ENCODE results near the gene SGK2. TPM values are rescaled to one million over a fixed set of nuclear protein-coding genes. Genes with fewer than 3 reads are reported as not detected.
A peak's percentile ranks its signal among the peaks of the same experiment; 100 is the strongest.

SGK2 gene
- 0.56 and 0.61 TPM in 2 replicates for polyA plus RNA-seq (2013)

DNA sequence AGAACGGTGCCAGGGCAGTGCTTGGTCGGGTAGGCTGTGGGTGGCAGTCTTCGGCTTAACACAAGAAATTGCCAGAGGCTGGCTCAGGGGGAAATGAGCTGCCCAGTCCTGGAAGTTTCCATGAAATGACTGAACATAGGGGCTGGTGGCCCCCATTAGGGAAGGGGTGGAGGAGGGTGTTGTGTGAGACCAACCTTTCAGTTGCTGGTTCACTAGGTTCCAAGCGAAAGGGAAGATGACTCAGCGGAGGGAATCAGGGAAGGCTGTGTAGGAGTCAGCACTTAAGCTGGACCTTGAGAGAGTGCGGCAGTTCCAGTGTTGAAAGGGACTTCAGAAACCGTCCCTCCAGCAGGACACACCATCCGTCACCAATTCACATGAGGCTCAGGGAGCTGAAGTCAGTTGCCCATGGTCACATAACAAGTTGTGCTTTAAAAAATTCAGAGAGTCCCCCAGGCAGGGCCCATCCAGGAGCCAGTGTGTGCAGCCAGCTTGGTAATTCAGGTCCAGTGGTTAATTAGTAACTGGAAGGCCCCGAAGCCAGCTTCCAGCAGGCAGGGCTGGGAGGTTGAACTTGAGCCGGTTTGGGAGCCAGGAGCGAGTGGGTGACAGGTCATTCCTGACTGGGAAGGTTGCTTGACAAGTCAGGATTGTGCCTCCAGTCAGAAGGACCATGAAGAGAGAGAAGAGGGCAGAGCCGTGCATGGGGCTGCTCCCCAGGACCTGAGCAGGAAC, at the start of gene SGK2:
SGK2 (plus strand) TSS at position 616 of the 735 bp plus-strand sequence. CDS start 7,469 bp downstream, outside the sequence.
- Histone ChIP-seq H2AK5ac (ENCODE audit: low read length) (no peak within 1 kb of the TSS), H3K36me3 (ENCODE audit: control insufficient read depth in 1 of 2, insufficient read depth in 2 of 2, low read length in 2 of 2) (no peaks in the 10 kb centered on the region), H3K79me2 (ENCODE audit: control insufficient read depth, insufficient read depth, low read length, poor library complexity) (no peaks in the 10 kb centered on the region), H2BK120ac (ENCODE audit: insufficient read depth, low read length, poor library complexity) (no peak within 1 kb of the TSS), H2AFZ (ENCODE audit: insufficient read depth, low read length, poor library complexity) (no peak within 1 kb of the TSS), H4K91ac (ENCODE audit: low read depth, low read length) (no peak within 1 kb of the TSS), H3K9me3 (ENCODE audit: insufficient read depth, low read depth, low read length) (peaks cover 1% of the 10 kb centered on the region), H2BK5ac (ENCODE audit: low read depth, low read length, poor library complexity) (no peak within 1 kb of the TSS), H3K79me1 (ENCODE audit: low read length) (peaks cover 2% of the 10 kb centered on the region), H2BK12ac (ENCODE audit: low read length) (no peak within 1 kb of the TSS), H3K4me3 (ENCODE audit: low read depth, low read length) (no peak within 1 kb of the TSS), H3K4me2 (ENCODE audit: low read length) (no peak within 1 kb of the TSS), H4K12ac (ENCODE audit: low read depth, low read length) (no peak within 1 kb of the TSS), H4K8ac (ENCODE audit: low read depth, low read length) (peak within 1 kb of the TSS; percentile 30), H3K18ac (ENCODE audit: low read length) (no peak within 1 kb of the TSS), H3K9ac (ENCODE audit: low read length) (no peak within 1 kb of the TSS), H3K4me1 (ENCODE audit: control insufficient read depth in 1 of 2, insufficient read depth in 2 of 2, low read length in 2 of 2) (peaks cover 8 to 12% of the 10 kb centered on the region in 2 experiments), H3K4ac (ENCODE audit: low read depth, low read length) (no peak within 1 kb of the TSS), H3K23ac (ENCODE audit: low read length) (no peak within 1 kb of the TSS), H3K27ac (ENCODE audit: low read depth, low read length) (no peak within 1 kb of the TSS), H3K14ac (ENCODE audit: low read length) (no peak within 1 kb of the TSS), H3K27me3 (ENCODE audit: insufficient read depth, low read length) (no peaks in the 10 kb centered on the region)
- WGBS (ENCODE audit: extremely low coverage, insufficient coverage, insufficient read length): no CpG with 5 or more reads among the region's 12 CpGs
- peak; percentile 60 to 64 for DNase-seq

DNA sequence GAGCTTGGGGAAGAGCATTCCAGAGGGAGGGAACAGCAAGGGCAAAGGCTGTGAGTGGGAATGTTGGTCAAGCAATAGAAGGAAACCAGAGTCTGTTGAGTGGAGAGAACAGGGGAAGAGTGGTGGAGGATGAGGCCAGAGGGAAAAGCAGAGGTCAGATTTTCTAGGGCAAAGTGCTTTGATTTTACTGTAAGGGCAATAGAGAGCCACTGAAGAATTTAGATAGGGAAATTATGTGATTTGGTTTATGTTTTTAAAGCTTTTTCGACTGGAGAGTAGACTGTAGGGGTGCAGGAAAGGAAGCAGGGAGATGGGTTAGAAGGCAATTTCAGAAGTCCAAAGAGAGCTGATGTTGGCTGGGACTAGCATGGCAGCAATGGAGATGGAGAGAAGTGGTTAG, 46.9 kb upstream of the SGK2 start:
- H3K18ac ChIP-seq (ENCODE audit: low read length): no peak overlapping the region
- no peaks in the 10 kb centered on the region for H3K79me1 ChIP-seq (ENCODE audit: low read length)
- peaks cover 3% of the 10 kb centered on the region for H3K27me3 ChIP-seq (ENCODE audit: insufficient read depth, low read length)
- no peaks in the 10 kb centered on the region for H3K36me3 ChIP-seq (ENCODE audit: control insufficient read depth in 1 of 2, insufficient read depth in 2 of 2, low read length in 2 of 2)
- H2AFZ ChIP-seq (ENCODE audit: insufficient read depth, low read length, poor library complexity): no peak overlapping the region
- no peaks in the 10 kb centered on the region for H3K79me2 ChIP-seq (ENCODE audit: control insufficient read depth, insufficient read depth, low read length, poor library complexity)
- no peak overlapping the region for H3K4me2 ChIP-seq (ENCODE audit: low read length)
- H2BK12ac ChIP-seq (ENCODE audit: low read length): no peak overlapping the region
- no peak overlapping the region for H3K23ac ChIP-seq (ENCODE audit: low read length)
- H3K9ac ChIP-seq (ENCODE audit: low read length): no peak overlapping the region
- no peak overlapping the region for H4K12ac ChIP-seq (ENCODE audit: low read depth, low read length)
- H3K9me3 ChIP-seq (ENCODE audit: insufficient read depth, low read depth, low read length): no peaks in the 10 kb centered on the region
- H3K4ac ChIP-seq (ENCODE audit: low read depth, low read length): no peak overlapping the region
- no peak overlapping the region for H2BK120ac ChIP-seq (ENCODE audit: insufficient read depth, low read length, poor library complexity)
- H3K14ac ChIP-seq (ENCODE audit: low read length): no peak overlapping the region
- 100% methylated on average over 1 of the region's 1 CpG for WGBS (ENCODE audit: extremely low coverage, insufficient coverage, insufficient read length)
- no peak overlapping the region for H3K4me3 ChIP-seq (ENCODE audit: low read depth, low read length)
- no peak overlapping the region for H3K27ac ChIP-seq (ENCODE audit: low read depth, low read length)
- no peak overlapping the region for H2AK5ac ChIP-seq (ENCODE audit: low read length)
- peaks cover 0 to 13% of the 10 kb centered on the region in 2 experiments for H3K4me1 ChIP-seq (ENCODE audit: control insufficient read depth in 1 of 2, insufficient read depth in 2 of 2, low read length in 2 of 2)
- no peak for DNase-seq
- no peak overlapping the region for H4K91ac ChIP-seq (ENCODE audit: low read depth, low read length)
- no peak overlapping the region for H2BK5ac ChIP-seq (ENCODE audit: low read depth, low read length, poor library complexity)
- H4K8ac ChIP-seq (ENCODE audit: low read depth, low read length): no peak overlapping the region

DNA sequence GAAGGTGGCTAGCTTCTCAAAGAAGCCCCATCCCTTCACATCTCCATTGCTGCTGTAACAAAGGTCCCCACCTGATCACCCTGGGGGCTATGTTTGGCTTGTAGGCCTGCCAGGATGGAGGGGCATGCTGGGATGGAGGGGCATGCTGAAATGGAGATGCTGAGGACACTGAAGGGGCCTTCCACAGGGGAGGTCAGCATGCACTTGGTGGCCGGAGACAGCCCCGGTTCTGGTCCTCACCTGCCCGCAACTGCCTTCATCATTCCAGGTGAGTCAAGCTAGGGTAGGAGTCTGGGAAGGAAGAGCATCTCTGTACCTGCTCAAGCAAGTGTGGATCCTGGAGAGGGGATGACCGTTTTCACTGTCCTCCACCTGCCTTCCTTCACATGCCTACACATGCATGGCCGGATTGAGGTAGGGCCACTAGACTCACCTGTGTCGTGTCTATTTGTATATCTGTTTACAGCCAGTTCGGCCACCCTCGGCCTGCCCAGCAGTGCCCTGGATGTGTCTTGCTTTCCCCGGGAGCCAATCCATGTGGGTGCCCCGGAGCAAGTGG, 45.4 kb upstream of the SGK2 start:
- no CpG with 5 or more reads among the region's 10 CpGs for WGBS (ENCODE audit: extremely low coverage, insufficient coverage, insufficient read length)
- no peaks in the 10 kb centered on the region for H3K27me3 ChIP-seq (ENCODE audit: insufficient read depth, low read length)
- H3K18ac ChIP-seq (ENCODE audit: low read length): no peak overlapping the region
- H4K12ac ChIP-seq (ENCODE audit: low read depth, low read length): no peak overlapping the region
- no peak overlapping the region for H2BK12ac ChIP-seq (ENCODE audit: low read length)
- H3K9me3 ChIP-seq (ENCODE audit: insufficient read depth, low read depth, low read length): no peaks in the 10 kb centered on the region
- H2BK120ac ChIP-seq (ENCODE audit: insufficient read depth, low read length, poor library complexity): no peak overlapping the region
- H4K91ac ChIP-seq (ENCODE audit: low read depth, low read length): no peak overlapping the region
- H4K8ac ChIP-seq (ENCODE audit: low read depth, low read length): no peak overlapping the region
- H3K23ac ChIP-seq (ENCODE audit: low read length): no peak overlapping the region
- no peaks in the 10 kb centered on the region for H3K36me3 ChIP-seq (ENCODE audit: control insufficient read depth in 1 of 2, insufficient read depth in 2 of 2, low read length in 2 of 2)
- no peak overlapping the region for H3K14ac ChIP-seq (ENCODE audit: low read length)
- no peak overlapping the region for H2AK5ac ChIP-seq (ENCODE audit: low read length)
- H3K4me2 ChIP-seq (ENCODE audit: low read length): peak overlapping the region; percentile 57
- H3K9ac ChIP-seq (ENCODE audit: low read length): no peak overlapping the region
- peak overlapping the region; percentile 61 for H3K4me3 ChIP-seq (ENCODE audit: low read depth, low read length)
- no peak overlapping the region for H3K4ac ChIP-seq (ENCODE audit: low read depth, low read length)
- H3K79me1 ChIP-seq (ENCODE audit: low read length): no peaks in the 10 kb centered on the region
- H2AFZ ChIP-seq (ENCODE audit: insufficient read depth, low read length, poor library complexity): no peak overlapping the region
- no peaks in the 10 kb centered on the region for H3K79me2 ChIP-seq (ENCODE audit: control insufficient read depth, insufficient read depth, low read length, poor library complexity)
- H3K4me1 ChIP-seq (ENCODE audit: control insufficient read depth in 1 of 2, insufficient read depth in 2 of 2, low read length in 2 of 2): peaks cover 0 to 7% of the 10 kb centered on the region in 2 experiments
- H2BK5ac ChIP-seq (ENCODE audit: low read depth, low read length, poor library complexity): no peak overlapping the region
- DNase-seq: no peak
- H3K27ac ChIP-seq (ENCODE audit: low read depth, low read length): no peak overlapping the region

DNA sequence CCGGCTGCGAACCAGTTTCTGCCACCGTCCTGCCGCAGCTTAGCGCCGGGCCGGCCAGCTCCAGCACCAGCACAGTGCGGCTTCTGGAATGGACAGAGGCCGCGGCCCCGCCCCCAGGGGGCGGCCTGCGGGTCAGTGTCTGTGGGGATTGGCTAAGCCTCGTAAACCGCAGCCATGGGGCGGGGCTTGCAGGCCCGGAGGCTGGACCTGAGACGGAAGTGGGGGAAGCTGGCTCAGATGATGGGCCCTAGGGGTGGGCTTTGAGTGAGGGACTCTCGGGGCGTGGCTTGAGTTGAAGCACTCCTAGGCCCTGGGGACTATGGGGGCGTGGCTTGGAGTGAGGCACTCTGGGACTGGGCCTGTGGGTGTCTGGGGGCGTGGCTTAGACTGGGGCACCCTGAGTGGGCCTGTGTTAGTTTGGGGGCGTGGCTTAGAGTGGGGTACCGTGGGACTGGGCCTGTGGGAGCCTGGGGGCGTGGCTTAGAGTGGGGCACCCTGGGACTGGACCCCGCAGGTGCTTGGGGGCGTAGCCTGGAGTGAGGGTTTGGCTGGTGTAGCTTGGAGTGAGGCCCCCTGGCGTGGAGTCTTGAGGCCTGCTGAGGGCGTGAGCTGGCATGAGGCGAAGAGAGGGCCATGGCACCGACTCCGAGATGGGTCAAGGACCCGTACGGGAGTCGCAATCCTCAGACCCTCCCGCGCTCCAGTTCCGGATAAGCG, 44.7 kb upstream of the SGK2 start:
- Histone ChIP-seq H3K36me3 (ENCODE audit: control insufficient read depth in 1 of 2, insufficient read depth in 2 of 2, low read length in 2 of 2) (no peaks in the 10 kb centered on the region), H4K8ac (ENCODE audit: low read depth, low read length) (peak overlapping the region; percentile 59), H3K4me1 (ENCODE audit: control insufficient read depth in 1 of 2, insufficient read depth in 2 of 2, low read length in 2 of 2) (peaks cover 0 to 3% of the 10 kb centered on the region in 2 experiments), H3K27ac (ENCODE audit: low read depth, low read length) (no peak overlapping the region), H3K4me2 (ENCODE audit: low read length) (peak overlapping the region; percentile 73), H2AFZ (ENCODE audit: insufficient read depth, low read length, poor library complexity) (peak overlapping the region; percentile 33), H2AK5ac (ENCODE audit: low read length) (no peak overlapping the region), H3K79me1 (ENCODE audit: low read length) (no peaks in the 10 kb centered on the region), H2BK120ac (ENCODE audit: insufficient read depth, low read length, poor library complexity) (no peak overlapping the region), H3K23ac (ENCODE audit: low read length) (no peak overlapping the region), H3K27me3 (ENCODE audit: insufficient read depth, low read length) (no peaks in the 10 kb centered on the region), H4K12ac (ENCODE audit: low read depth, low read length) (no peak overlapping the region), H2BK12ac (ENCODE audit: low read length) (no peak overlapping the region), H3K14ac (ENCODE audit: low read length) (no peak overlapping the region), H3K79me2 (ENCODE audit: control insufficient read depth, insufficient read depth, low read length, poor library complexity) (no peaks in the 10 kb centered on the region), H3K9ac (ENCODE audit: low read length) (no peak overlapping the region), H3K4me3 (ENCODE audit: low read depth, low read length) (peak overlapping the region; percentile 80), H2BK5ac (ENCODE audit: low read depth, low read length, poor library complexity) (no peak overlapping the region), H4K91ac (ENCODE audit: low read depth, low read length) (no peak overlapping the region), H3K4ac (ENCODE audit: low read depth, low read length) (peak overlapping the region; percentile 1), H3K18ac (ENCODE audit: low read length) (no peak overlapping the region), H3K9me3 (ENCODE audit: insufficient read depth, low read depth, low read length) (no peaks in the 10 kb centered on the region)
- peak; percentile 93 for DNase-seq
- no CpG with 5 or more reads among the region's 39 CpGs for WGBS (ENCODE audit: extremely low coverage, insufficient coverage, insufficient read length)
